OCI-LY1 (cell line): Measurements from ENCODE around the gene FTL.
"Not testable (repeated sequence)": the region's sequence is repeated elsewhere in the genome, so short reads cannot be mapped to it uniquely, and the experiment has no call there.

Experiments
- H2AFZ ChIP-seq: fragments of 200-600 bp; sonication (generic), shearing (Covaris generic); 2 replicates; pipeline ENCODE4 v1.6.0; 2014; ENCODE audit warnings: antibody characterized with exemption, mild to moderate bottlenecking, low read length
- H3F3A ChIP-seq: fragments of 200-600 bp; sonication (generic), shearing (Covaris generic); 2 replicates; pipeline ENCODE4 v1.6.0; 2014; ENCODE audit warnings: mild to moderate bottlenecking, antibody characterized with exemption, low read length, moderate library complexity; ENCODE audit not compliant: insufficient read depth
- H3K27ac ChIP-seq: fragments of 200-600 bp; sonication (generic); 2 replicates; pipeline ENCODE4 v1.5.1; 2014; ENCODE audit warnings: low read length, mixed run types, mild to moderate bottlenecking, low read depth; ENCODE audit not compliant: poor library complexity, severe bottlenecking
- H3K27me3 ChIP-seq: fragments of 200-600 bp; sonication (generic); 2 replicates; pipeline ENCODE4 v1.6.0; 2014; ENCODE audit warnings: antibody characterized with exemption, mild to moderate bottlenecking, low read length, moderate library complexity; ENCODE audit not compliant: insufficient read depth
- H3K36me3 ChIP-seq: fragments of 200-600 bp; sonication (generic); 2 replicates; pipeline ENCODE4 v1.6.1; 2014; ENCODE audit warnings: mild to moderate bottlenecking, antibody characterized with exemption, low read length, moderate library complexity, mixed read lengths; ENCODE audit not compliant: insufficient read depth
- H3K4me1 ChIP-seq: fragments of 200-600 bp; sonication (generic); 2 replicates; pipeline ENCODE4 v1.5.1; 2014; ENCODE audit warnings: mild to moderate bottlenecking, low read length, moderate library complexity; ENCODE audit not compliant: insufficient read depth, severe bottlenecking
- H3K4me2 ChIP-seq: fragments of 200-600 bp; sonication (generic), shearing (Covaris generic); 2 replicates; pipeline ENCODE4 v1.6.1; 2014; ENCODE audit warnings: low read length
- H3K4me3 ChIP-seq: fragments of 200-600 bp; sonication (generic); 2 replicates; pipeline ENCODE4 v1.5.1; 2014; ENCODE audit warnings: low read length, low read depth, mild to moderate bottlenecking, mixed read lengths; ENCODE audit not compliant: poor library complexity, severe bottlenecking
- H3K79me2 ChIP-seq: fragments of 200-600 bp; shearing (Covaris generic); 2 replicates; pipeline ENCODE4 v1.6.1; 2016; ENCODE audit warnings: mixed run types, low read length, mixed read lengths; ENCODE audit not compliant: insufficient read depth
- H3K9ac ChIP-seq: fragments of 200-600 bp; sonication (generic), shearing (Covaris generic); 2 replicates; pipeline ENCODE4 v1.6.1; 2014; ENCODE audit warnings: mild to moderate bottlenecking, low read length, mixed read lengths
- H3K9me2 ChIP-seq: fragments of 200-600 bp; sonication (generic), shearing (Covaris generic); 2 replicates; pipeline ENCODE4 v1.6.1; 2014; ENCODE audit warnings: low read depth, mild to moderate bottlenecking, low read length, mixed read lengths
- H3K9me3 ChIP-seq: fragments of 200-600 bp; shearing (Covaris generic); 2 replicates; pipeline ENCODE4 v1.6.1; 2014; ENCODE audit warnings: low read length, mixed read lengths
- H4K20me1 ChIP-seq: fragments of 200-600 bp; sonication (generic), shearing (Covaris generic); 2 replicates; pipeline ENCODE4 v1.6.0; 2016; ENCODE audit warnings: mild to moderate bottlenecking, low read length; ENCODE audit not compliant: insufficient read depth
- CTCF ChIP-seq: fragments of 200-600 bp; sonication (generic), shearing (Covaris generic); IDR thresholded peaks from 2 replicates; pipeline ENCODE4 v1.5.1; 2017; ENCODE audit warnings: mild to moderate bottlenecking, antibody characterized with exemption, low read length, moderate library complexity, mixed read lengths
- EZH2 ChIP-seq: fragments of 200-600 bp; sonication (generic), shearing (Covaris generic); IDR thresholded peaks from 2 replicates; pipeline ENCODE4 v1.8.0; 2017; ENCODE audit warnings: borderline replicate concordance, mixed run types, mild to moderate bottlenecking, antibody characterized with exemption, low read length, moderate library complexity, mixed read lengths

Gene FTL

DNA sequence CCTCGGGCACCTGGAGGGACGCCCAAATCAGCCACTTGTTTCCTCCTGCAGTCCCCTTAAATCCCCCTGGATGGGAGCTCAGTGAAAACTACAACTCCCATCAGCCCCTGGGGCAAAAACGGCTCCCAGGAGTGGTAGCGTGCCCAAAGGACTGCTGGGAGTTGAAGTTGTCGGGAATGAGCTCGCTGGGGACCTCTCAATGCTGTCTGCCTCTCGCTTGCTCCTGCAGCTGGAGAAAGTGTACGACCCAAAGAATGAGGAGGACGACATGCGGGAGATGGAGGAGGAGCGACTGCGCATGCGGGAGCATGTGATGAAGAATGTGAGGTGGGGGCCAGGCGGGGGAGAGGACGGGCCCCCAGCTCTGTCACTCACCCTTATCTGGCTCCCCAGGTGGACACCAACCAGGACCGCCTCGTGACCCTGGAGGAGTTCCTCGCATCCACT lies 46.3 kb upstream of the FTL start:
- no peaks in the 10 kb centered on the region for H3K27me3 ChIP-seq
- TF ChIP-seq CTCF (no peak), EZH2 (no peak)
- H3K4me2 ChIP-seq, result no peak overlapping the region
- H4K20me1 ChIP-seq, result no peaks in the 10 kb centered on the region
- no peak overlapping the region for H3K4me3 ChIP-seq
- H3K9me2 ChIP-seq, result no peaks in the 10 kb centered on the region
- H3K9me3 ChIP-seq, result no peaks in the 10 kb centered on the region
- no peaks in the 10 kb centered on the region for H3F3A ChIP-seq
- H3K9ac ChIP-seq, result no peak overlapping the region
- H3K4me1 ChIP-seq, result peaks cover 11% of the 10 kb centered on the region
- H2AFZ ChIP-seq, result no peak overlapping the region
- peaks cover 25% of the 10 kb centered on the region for H3K36me3 ChIP-seq
- no peak overlapping the region for H3K27ac ChIP-seq
- no peaks in the 10 kb centered on the region for H3K79me2 ChIP-seq

GRCh38 chr19:48919271-48919670 lies 45.8 kb upstream of the FTL start:
- not testable (repeated sequence) for H3K4me2 ChIP-seq, H3K27me3 ChIP-seq, H3K79me2 ChIP-seq, H3K9ac ChIP-seq, H3F3A ChIP-seq, H3K9me2 ChIP-seq, H3K9me3 ChIP-seq, H3K27ac ChIP-seq, H4K20me1 ChIP-seq, H3K4me3 ChIP-seq, H2AFZ ChIP-seq
- H3K4me1 ChIP-seq, result peaks cover 11% of the 10 kb centered on the region
- H3K36me3 ChIP-seq, result peaks cover 22% of the 10 kb centered on the region; the same call in 1 of the 2 replicates

- Histone ChIP-seq H4K20me1 (no peaks in the 10 kb centered on the region), H3K9ac (no peak overlapping the region), H3K27me3 (no peaks in the 10 kb centered on the region), H3K27ac (no peak overlapping the region), H3K4me1 (peaks cover 11% of the 10 kb centered on the region), H3K9me3 (no peaks in the 10 kb centered on the region), H3K36me3 (peaks cover 16% of the 10 kb centered on the region; the same call in 1 of the 2 replicates), H3K79me2 (no peaks in the 10 kb centered on the region), H2AFZ (no peak overlapping the region), H3F3A (no peaks in the 10 kb centered on the region), H3K4me2 (no peak overlapping the region), H3K9me2 (no peaks in the 10 kb centered on the region), H3K4me3 (no peak overlapping the region)
- TF ChIP-seq EZH2 (no peak), CTCF (no peak)
These were observed 44.2 kb upstream of the FTL start for GRCh38 chr19:48920949-48921348.

DNA sequence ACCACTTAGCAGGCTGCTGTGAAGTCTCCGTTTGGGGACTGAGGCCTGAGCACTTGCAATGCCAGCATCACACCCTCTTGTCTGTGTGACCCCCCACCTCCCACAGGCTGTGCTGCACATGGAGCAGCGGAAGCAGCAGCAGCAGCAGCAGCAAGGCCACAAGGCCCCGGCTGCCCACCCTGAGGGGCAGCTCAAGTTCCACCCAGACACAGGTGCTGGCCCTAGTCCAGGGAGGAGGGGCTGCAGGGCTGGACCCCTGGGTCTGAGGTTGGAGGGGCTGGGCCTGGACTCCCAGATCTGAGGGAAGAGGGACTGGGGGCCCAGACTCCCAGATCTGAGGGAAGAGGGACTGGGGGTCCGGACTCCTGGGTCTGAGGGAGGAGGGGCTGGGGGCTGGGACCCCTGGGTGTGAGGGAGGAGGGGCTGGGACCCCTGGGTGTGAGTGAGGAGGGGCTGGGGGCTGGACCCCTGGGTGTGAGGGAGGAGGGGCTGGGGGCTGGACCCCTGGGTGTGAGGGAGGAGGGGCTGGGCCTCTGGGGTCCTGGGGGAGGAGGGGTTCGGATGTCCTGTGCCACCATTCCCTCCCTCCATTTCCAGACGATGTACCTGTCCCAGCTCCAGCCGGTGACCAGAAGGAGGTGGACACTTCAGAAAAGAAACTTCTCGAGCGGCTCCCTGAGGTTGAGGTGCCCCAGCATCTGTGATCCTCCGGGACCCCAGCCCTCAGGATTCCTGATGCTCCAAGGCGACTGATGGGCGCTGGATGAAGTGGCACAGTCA lies 43.2 kb upstream of the FTL start:
- no peaks in the 10 kb centered on the region for H3K79me2 ChIP-seq
- H3K36me3 ChIP-seq, result peaks cover 15% of the 10 kb centered on the region; the same call in 1 of the 2 replicates
- H3K9me2 ChIP-seq, result no peaks in the 10 kb centered on the region
- no peaks in the 10 kb centered on the region; the same call in 1 of the 2 replicates for H3K27me3 ChIP-seq
- no peak overlapping the region for H3K4me3 ChIP-seq
- no peaks in the 10 kb centered on the region for H3K9me3 ChIP-seq
- H3K4me1 ChIP-seq, result peaks cover 11% of the 10 kb centered on the region
- H4K20me1 ChIP-seq, result no peaks in the 10 kb centered on the region
- TF ChIP-seq CTCF (no peak), EZH2 (no peak)
- H3K4me2 ChIP-seq, result no peak overlapping the region
- H3K27ac ChIP-seq, result no peak overlapping the region
- H3F3A ChIP-seq, result no peaks in the 10 kb centered on the region
- H2AFZ ChIP-seq, result no peak overlapping the region
- no peak overlapping the region for H3K9ac ChIP-seq
